ENCODE data around the gene FRMPD3. TPM values are rescaled to one million over a fixed set of nuclear protein-coding genes. Genes with fewer than 3 reads are reported as not detected.

FRMPD3 gene
- total and polyA plus RNA-seq, 2 of the 8 experiments (the other 6 are each of a cell fraction or from before 2014, with no cell fraction given), result 0.38 to 0.56 TPM

GRCh38 chrX:107442914-107443527 lies 6.4 kb upstream of the FRMPD3 start:
- no peaks in the 10 kb centered on the region for H3K36me3 ChIP-seq (ENCODE audit: control insufficient read depth in 2 of 4, insufficient read depth in 4 of 4, low read length in 3 of 4)
- no peak overlapping the region for H3K18ac ChIP-seq (ENCODE audit: extremely low read depth, low read length)
- H4K91ac ChIP-seq (replicated peaks; ENCODE audit: insufficient read length, low read length), result no peak overlapping the region
- no peak overlapping the region for H2BK120ac ChIP-seq (replicated peaks; ENCODE audit: low read depth, low read length)
- peaks cover 0 to 6% (median under 1%) of the 10 kb centered on the region in 4 experiments; a peak in 4 of 7 replicates for H3K27me3 ChIP-seq (replicated peaks in 1 of 4; ENCODE audit: control insufficient read depth in 3 of 4, extremely low read depth in 1 of 4, insufficient read depth in 3 of 4, low read length in 3 of 4)
- TF ChIP-seq NRF1 (IDR thresholded peaks at IDR 0.05; ENCODE audit: low read depth, low read length) (no peak), TEAD4 (IDR thresholded peaks at IDR 0.05; ENCODE audit: low read depth, low read length) (0 out of 2 replicates have a peak, but pooled peaks have one; percentile 13)
- no peak overlapping the region for H3K4ac ChIP-seq (replicated peaks; ENCODE audit: insufficient read length, low read depth, low read length)
- H3K9ac ChIP-seq (replicated peaks in 1 of 4; ENCODE audit: extremely low read depth in 1 of 4, low read depth in 3 of 4, low read length in 3 of 4), result no peak overlapping the region
- POLR2A ChIA-PET (ENCODE audit: partially characterized antibody), result no interaction called here
- no peak overlapping the region for H3K27ac ChIP-seq (ENCODE audit: low read depth, low read length)
- H3K9me3 ChIP-seq (ENCODE audit: insufficient read depth in 2 of 2, low read depth in 1 of 2, low read length in 1 of 2), result no peaks in the 10 kb centered on the region
- no peak overlapping the region for H2AK5ac ChIP-seq (ENCODE audit: low read depth, low read length)
- CTCF ChIA-PET (ENCODE audit: partially characterized antibody), result no interaction called here
- no peak overlapping the region for H3K4me3 ChIP-seq (ENCODE audit: extremely low read depth in 1 of 4, insufficient read depth in 2 of 4, low read depth in 3 of 4, low read length in 4 of 4)
- no peaks in the 10 kb centered on the region for H4K20me1 ChIP-seq (replicated peaks in 1 of 2; ENCODE audit: control insufficient read depth in 1 of 2, insufficient read depth in 2 of 2, low read length in 2 of 2)
- no peak overlapping the region for H2BK12ac ChIP-seq (ENCODE audit: low read depth, low read length)
- H2BK20ac ChIP-seq (ENCODE audit: low read length), result no peak overlapping the region
- H3K4me1 ChIP-seq (replicated peaks in 1 of 4; ENCODE audit: control insufficient read depth in 3 of 4, insufficient read depth in 4 of 4, low read length in 3 of 4), result peaks cover 0 to 10% (median 2%) of the 10 kb centered on the region in 4 experiments; a peak in 4 of 7 replicates
- H3K79me1 ChIP-seq (ENCODE audit: low read depth, low read length), result no peaks in the 10 kb centered on the region
- no peak overlapping the region for H3K56ac ChIP-seq (replicated peaks; ENCODE audit: insufficient read length, low read depth, low read length)
- DNase-seq (ENCODE audit: low read depth in 1 of 2, low spot score in 2 of 2), result no peak
- FAIRE-seq, result no peak
- H3K23me2 ChIP-seq (ENCODE audit: low read depth, low read length), result no peaks in the 10 kb centered on the region
- H2BK15ac ChIP-seq (ENCODE audit: low read length), result no peak overlapping the region
- no peak overlapping the region for H3K23ac ChIP-seq (ENCODE audit: insufficient read length)
- no peak overlapping the region for H3K14ac ChIP-seq (ENCODE audit: insufficient read length)
- no peak overlapping the region for H2BK5ac ChIP-seq (ENCODE audit: low read depth, low read length)
- H4K8ac ChIP-seq (ENCODE audit: extremely low read depth, insufficient read depth, low read length), result no peak overlapping the region
- WGBS, 2 experiments (ENCODE audit: extremely low coverage in 1 of 2, insufficient coverage in 1 of 2, insufficient read length in 1 of 2, insufficient replicate concordance in 2 of 2, low coverage in 1 of 2, low lambda C conversion rate in 2 of 2, missing lambda C conversion rate in 1 of 2), result 25% methylated on average over 2 of the region's 3 CpGs; no CpG with 5 or more reads in 1 of the 2 experiments
- no peaks in the 10 kb centered on the region for H3K79me2 ChIP-seq (ENCODE audit: control insufficient read depth in 1 of 2, insufficient read depth in 2 of 2, low read length in 2 of 2)
- no peak overlapping the region for H2AFZ ChIP-seq (ENCODE audit: low read length)
- no peak overlapping the region for H4K5ac ChIP-seq (ENCODE audit: insufficient read length, low read depth, low read length)
- peak overlapping the region in 1 of 2 experiments; percentile 28; a peak in 1 of 4 replicates for H3K4me2 ChIP-seq (ENCODE audit: insufficient read depth in 1 of 2, low read depth in 2 of 2, low read length in 2 of 2)
